ENCODE data around the gene POLR3B.
A peak's percentile ranks its signal among the peaks of the same experiment; 100 is the strongest.
"Not testable (repeated sequence)": the region's sequence is repeated elsewhere in the genome, so short reads cannot be mapped to it uniquely, and the experiment has no call there.

Gene POLR3B

DNA sequence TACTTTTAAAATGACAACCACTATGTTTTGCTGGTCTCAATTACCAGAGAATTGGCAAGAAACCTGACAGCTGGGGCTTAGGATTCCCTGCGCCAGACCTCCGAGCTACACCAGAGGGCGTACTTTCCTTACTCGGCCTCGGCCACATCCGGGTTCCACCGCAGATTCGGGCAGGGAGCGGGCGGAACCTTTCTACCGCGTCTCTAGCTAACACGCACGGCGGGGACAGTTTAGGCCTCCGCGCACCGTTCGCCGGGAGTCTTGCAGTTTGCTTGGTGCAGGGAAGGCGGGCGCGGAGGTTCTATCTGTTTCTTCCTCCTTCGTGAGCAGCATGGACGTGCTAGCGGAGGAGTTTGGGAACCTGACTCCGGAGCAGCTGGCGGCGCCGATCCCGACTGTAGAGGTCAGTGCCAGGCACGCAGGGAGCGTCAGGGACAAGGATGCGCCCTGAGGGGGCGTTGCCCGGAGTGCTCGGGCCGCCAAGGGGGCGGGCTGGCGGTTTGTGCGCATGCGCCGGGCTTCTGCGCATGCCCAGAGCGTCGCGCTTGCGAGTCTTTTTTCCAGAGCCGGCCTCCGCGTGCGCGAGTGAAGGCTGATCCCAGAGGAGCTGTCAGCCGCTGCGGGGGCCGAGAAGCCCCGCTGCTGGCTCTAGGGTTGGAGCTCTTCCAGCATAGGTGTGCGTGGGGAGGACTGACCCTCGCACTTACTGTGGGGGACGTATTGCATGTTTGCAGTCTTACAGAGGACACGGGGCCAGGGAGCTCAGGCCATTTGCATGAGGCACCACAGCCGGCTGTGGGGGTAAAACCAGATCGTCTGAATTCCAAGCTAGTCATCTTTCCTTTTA lies at the start of gene POLR3B:
POLR3B (plus strand) TSS at position 200 of the 847 bp plus-strand sequence; CDS start at position 332, 132 bp downstream.
- peak; percentile 97 for DNase-seq

DNA sequence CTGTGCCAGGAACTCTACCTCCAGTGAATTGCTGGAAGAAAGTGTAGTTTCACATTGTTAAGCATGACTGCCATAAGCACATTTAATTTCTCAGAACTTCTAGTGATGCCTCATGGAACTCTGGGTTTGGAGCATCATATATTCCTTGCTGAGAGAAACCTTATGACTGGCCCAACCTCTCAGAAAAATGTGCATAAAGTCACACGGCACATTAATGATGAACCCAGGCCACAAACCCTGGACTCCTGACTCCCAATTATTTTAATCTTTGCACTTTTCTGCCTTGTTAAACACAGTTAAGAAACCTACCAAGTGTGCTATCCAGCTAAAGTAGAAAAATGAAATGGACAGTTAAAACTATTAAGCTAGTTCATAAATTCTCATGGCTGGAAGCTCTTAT lies 49.4 kb upstream of the POLR3B start:
- DNase-seq = no peak

DNA sequence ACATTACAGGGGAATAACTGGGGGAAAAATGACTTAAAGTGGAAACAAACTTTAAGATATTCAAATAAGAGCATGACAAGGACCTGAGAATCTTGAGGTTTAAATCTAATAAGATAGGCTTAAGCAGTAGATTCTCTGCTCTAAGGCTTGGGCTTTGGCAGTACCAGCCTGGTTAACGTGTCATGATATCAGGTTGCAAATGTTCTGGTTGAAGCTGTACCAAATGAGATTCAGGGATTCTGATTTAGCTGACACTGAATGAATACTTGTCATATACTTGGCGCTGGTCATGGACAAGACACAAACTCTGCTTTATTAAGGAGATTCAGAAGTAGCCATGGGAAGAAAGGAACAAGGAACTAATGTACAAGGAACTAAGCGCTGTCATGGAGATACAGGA lies 48.9 kb upstream of the POLR3B start:
- no peak for DNase-seq

DNA sequence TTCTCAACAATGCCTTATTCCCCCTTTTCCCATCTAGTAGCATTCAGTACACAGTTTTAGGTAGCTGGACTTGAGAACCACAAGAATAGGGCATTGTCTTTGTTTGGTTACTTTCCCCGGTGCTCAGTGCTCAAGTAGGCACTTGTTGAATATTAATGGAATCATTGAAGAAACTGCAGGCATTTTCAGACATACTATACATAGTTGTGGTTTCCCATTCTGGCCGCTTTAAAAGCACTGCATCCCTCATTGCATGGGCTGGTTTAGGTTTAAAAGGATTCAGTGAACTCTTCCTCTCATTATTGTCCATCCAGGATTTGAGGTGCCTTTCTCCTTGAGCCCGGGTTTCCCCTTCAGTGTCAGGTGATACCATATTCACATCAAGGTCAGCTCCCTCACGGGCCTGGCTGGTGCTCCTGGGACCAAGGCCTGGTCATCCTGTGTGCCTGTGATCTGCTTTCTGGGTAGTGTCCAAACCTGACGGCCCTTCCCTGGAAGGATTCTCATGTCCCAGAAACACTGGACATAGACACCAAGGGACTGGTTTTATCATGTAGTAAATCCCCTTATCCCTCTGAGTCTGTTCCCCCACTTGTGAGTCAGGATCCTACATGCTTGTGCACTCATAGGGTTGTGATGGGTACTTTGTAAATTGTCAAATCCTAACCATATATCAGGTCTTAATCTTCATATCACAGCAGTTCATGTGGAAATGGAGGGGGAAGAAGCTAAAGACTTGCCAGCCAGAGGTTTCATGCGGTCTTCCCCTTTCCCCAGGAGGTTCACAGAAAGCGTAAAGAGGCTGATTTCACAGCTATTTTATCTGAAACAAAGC lies 47.7 kb upstream of the POLR3B start:
- DNase-seq = peak; percentile 43

DNA sequence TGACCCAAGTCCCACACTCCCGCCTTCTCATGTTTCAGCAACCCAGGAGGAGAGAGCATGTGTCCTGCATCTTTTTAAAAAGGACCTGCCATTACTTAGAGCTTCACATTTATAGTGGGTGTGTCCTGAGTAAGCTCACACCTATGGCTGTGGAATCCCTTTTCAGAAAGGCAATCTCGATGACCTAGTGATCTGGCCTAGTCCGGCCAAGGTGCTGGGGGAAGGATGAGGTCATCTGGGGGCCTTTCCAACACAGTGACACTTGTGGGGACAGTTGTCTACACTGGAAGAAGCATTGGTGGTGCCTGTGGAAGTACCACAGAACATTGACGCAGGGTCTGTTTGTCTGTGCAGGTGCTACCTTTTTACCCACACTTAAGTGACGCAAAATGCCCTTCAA lies 46.9 kb upstream of the POLR3B start:
- no peak for DNase-seq

DNA sequence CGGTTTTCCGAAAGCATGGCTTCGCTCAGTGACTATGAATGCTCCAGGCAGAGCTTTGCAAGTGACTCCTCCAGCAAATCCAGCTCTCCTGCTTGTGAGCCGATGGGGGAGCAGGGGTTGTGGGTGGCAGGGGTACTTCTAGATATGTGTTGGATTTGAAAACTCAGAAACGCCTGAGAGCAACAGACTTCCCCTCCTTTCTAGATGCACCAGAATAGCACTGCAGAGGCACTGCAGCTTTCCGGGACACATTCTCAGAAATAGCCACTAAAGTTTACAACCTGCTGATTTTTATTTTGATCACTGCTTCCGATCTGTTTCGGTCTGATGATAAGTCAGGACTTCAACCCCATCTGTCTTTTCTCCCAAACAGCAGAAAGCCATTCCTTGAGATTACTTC lies 46.4 kb upstream of the POLR3B start:
- DNase-seq = no peak

DNA sequence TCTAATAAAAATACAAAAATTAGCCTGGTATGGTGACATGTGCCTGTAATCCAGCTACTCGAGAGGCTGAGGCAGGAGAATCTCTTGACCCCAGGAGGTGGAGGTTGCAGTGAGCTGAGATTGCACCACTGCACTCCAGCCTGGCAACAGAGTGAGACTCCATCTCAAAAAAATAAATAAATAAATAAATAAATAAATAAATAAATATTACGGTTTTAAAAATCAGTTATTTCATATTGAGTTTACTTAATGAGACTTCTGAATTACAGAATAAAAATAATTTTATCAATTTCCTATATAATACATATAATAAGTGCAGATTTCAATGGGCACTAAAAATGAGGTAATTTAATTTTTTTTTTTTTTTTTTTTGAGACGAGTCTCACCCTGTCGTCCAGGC lies 44.1 kb upstream of the POLR3B start:
- not testable (repeated sequence) for DNase-seq

DNA sequence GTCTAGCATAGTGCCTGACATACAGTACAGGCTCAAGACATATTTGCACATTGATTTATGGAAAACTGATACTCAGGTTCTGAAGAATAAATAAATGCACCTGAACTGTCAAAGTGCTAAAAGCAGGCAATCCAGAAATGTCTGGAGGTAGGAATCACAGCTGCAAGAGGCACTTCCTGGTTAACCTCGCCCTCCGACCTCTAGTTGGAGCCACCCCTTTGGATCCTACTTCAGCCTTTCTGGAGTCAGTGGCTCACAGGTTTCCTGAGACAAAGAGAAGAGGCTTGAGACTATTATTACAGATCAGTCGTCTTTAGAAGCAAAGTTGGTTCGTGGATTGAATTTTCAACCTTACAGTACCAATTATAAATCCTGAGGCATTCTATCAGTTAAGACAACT lies 42.0 kb upstream of the POLR3B start:
- DNase-seq = no peak

DNA sequence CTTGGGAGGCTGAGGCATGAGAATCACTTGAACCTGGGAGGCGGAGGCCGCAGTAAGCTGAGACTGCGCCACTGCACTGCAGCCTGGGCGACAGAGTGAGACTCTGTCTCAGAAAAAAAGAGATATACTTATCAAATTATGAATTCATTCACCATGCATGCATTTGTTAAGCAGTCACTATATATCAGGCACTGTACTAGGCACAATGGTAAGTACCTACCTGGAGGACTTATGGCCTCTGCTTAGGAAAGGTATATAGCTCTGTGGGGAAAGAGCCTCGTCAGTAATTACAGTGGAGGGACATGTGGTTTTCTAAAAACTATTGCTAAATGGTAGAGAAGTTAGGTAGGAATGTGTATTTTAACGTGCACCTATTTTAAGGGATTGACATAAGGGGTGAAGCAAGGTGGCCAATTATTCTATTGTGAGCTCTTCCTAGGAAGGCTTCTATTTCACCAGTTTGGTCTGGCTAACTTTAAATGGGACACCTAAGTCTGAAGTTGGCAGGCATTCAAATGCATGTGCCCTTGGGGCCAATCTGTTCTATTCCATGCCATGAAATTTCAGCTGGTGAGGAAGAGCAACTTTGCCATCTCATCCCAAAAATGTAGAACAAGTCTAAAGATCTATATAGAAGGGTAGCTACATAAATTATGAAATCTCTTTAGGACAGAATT lies 40.0 kb upstream of the POLR3B start:
- no peak for DNase-seq

DNA sequence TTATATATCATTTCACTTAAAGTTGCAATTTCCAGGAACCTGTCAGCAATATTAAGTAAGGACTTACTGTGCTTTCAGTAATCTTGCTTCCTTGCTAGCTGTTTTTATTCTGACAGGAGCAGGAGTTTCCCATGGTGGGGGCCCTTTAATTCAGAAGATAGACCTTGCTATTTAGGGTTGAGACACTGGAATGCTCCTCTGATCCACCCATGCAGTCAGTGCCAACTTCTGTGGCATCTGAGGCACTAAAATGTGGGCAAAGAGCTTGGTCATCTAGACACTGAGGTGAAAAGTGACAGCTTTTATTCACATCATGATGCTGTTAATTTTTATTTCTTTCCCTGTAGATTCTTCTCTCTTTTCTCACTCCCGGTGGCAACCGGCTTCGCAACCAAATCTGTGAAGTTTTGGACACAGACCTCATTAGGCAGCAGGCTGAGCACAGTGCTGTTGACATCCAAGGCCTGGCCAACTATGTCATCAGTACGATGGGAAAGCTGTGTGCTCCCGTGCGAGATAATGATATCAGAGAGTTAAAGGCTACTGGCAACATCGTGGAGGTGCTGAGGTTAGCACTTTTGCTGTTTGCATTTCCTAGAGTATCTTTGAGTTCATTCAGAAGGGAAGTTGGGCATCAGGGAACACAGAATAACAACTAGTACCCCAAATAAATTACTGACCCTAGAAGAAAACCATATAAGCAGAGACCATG lies 36.3 kb upstream of the POLR3B start:
- no peak for DNase-seq

DNA sequence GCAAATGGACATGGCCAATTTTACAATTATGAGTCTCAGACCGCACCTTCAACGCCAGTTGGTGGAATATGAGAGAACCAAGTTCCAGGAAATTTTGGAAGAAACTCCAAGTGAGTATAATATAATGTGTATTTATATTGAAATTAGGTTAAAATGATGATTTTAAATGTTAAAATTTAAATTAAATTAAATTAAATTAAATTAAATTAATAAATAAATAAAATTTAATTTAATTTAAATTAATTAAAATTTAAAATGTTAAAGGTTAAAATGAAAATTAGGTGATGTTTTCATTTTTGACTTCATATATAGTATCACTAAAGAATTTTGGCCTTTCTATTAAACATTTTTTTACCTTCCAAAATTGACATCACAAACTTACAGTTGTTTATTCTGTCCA lies 34.0 kb upstream of the POLR3B start:
- DNase-seq = no peak

DNA sequence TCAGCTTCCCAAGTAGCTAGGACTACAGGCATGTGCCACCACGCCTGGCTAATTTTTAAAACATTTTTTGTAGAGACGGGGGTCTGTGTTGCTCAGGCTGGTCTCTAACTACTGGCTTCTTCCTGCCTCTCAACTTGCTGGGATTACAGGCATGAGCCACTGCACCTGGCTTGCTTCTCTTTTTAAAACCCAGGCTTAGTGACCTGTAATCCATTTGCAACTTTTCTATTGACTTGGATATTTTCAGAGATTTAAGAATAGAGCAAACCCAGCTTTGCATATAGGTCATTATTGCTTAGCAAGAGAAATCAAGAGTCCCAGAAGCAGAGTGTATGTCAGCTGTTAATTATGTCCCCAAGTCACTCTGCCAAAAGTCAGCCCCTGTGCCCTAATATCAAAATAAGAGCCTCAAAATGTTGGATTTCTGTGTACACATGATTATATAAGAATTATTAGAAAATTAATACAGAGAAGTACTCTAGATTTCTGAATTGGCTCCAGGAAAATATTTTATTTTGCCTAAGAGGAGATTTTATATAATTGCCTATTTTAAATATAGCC lies 30.2 kb upstream of the POLR3B start:
- no peak for DNase-seq

DNA sequence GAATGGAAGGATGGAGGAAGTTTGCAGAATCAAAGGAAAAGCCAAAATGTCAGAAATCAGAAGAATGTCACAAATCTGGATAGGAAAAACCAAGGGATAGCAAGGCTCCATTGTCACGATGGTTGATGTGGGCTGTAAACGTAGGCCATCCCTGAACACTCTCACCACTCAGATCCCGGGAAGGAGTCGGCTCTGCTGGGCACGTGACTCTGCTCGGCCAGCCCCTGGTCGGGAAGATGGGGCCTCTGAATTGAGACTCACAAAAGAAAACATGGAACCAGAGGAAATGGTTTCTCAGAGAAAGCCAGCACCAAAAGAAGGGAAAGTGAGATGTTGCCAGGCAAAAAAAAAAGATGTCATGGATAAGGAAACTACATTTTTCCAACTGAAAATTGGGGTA lies 28.8 kb upstream of the POLR3B start:
- DNase-seq = no peak

DNA sequence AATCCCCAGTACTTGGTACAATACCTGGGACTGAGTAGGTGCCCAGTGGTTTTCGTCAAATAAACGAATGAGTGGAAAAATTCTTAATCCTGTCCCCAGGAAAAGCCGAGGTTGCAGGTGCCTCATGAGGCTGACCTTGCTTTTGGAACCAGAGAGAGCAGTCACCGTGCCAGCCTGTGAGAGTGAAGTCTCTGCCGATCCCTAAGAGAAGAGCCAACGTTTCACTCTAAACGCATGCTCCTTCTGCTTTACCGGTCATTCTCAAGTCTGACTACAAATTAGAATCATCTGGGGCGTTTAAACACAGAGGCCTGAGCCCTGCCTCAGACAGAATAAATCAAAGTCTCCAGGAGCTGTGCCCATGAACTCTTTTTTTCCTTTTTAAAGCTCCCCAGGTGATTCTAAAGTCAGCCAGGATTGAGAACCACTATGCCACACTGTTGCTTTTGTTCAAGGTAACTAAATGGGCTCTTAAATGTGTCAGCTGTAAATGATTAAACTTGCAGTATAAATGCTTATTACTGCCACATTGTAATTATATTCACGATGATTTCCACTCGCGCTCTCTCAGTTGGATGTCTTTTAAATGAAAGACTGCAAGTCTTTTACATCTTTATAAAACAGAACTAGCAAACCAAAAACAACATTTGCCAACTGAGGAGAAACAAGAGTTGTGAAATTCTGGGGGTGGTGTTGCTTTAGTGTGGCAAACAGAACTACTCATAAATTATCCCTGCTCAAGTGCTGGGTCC lies 28.1 kb upstream of the POLR3B start:
- no peak for DNase-seq

DNA sequence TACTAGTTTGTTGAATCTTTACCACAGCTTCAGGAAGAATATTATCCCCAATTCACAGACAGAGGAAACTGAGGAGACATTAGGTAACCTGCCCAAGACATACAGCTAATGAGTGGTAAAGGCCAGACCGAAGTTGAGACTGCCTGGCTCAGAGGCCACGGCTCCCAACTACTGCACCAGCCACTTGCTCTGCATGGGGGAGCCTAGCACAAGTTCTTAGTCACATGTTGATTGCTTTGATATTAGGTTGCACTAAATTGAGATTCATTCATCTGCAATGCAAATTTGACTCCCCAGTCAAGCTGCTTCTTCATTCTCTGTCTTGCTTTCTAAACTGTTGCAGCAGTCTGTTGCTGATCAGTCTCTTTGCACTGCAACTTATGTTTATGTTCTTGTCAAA lies 25.9 kb upstream of the POLR3B start:
- no peak for DNase-seq

DNA sequence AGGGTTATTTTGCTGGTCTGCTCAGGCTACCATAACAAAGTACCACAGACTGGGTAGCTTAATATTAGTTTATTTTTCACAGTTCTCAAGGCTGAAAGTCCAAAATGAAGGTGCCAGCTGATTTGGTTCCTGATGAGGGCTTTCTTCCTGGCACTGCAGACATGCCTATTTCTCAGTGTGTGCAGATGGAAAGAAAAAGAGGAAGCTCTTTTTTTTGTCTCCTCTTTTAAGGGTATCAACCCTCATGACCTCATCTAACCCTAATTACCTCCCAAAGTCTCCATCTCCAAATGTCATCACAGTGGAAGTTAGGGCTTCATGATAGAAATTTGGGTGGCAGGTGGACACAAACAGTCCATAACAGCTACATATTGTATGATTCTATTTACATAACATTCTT lies 25.0 kb upstream of the POLR3B start:
- DNase-seq = no peak

DNA sequence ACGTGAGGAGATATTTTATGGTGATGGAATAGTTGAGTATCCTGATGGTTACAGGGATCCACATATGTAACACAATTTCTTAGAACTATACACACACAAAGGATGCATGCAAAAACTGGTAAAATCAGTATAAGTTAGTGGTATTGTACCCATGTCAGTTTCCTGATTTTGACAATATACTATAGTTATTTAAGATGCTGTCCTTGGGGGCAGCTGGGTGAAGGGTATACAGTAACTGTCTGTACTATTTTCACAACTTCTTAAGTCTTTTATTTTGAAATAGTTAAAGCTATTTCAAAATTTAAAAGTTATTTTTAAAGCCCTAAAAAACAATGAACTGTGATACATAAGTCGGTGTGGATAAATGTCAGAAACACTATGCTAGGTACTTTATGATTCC lies 24.5 kb upstream of the POLR3B start:
- DNase-seq = no peak

DNA sequence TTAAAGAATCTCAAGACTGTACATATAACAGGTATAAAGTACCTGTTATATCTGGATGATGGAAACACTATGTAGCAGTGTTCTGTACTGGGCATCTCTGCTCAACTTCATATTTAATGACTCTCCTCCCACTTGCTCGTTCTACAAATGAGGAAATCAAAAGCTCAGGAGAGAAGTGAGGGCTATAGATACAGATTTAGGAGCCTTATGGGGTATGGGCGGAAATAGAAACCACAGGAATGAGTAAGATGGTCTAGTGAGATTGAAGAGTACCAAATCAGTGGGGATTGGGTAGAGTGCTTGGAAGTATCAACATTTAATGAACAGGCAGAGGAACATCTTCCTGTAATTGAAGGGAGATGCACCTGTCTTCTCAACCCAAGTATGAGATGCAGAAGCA lies 23.8 kb upstream of the POLR3B start:
- DNase-seq = no peak

DNA sequence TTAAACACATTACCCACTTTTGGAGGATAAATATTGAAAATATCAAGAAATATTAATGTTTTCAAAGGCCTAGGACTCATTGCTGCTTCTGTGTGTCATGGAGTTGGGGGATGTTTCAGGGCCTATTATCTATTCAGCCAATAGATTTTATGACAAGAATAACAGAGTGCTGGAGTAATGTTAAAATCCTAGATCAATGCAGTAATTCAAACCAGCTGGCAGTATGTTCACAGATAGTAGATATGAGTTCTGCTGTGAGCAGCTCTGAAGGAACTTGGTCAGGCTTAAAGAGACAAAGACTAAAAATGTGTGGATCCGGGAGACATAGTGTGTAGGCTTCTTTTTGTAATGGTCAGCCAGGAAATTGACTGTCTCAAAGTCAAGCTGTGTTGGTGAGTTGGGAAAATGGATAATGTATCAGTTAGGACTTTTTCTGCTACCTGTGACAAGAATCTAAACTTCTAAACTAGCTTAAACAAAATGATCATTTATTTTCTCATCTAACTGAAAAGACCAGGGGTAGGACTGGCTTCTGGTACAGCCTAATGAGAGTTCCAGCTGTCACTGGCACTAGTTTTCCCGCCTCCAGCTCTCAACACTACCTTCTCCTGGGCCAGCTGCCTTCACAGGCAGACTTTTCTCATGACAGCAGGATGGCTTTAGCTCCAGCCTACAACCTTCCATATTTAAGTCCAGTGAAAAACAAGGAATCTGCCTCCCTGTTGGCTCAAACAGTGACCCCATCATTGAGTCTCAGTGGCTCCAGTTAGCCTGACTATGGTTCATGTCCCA lies 16.3 kb upstream of the POLR3B start:
- no peak for DNase-seq

DNA sequence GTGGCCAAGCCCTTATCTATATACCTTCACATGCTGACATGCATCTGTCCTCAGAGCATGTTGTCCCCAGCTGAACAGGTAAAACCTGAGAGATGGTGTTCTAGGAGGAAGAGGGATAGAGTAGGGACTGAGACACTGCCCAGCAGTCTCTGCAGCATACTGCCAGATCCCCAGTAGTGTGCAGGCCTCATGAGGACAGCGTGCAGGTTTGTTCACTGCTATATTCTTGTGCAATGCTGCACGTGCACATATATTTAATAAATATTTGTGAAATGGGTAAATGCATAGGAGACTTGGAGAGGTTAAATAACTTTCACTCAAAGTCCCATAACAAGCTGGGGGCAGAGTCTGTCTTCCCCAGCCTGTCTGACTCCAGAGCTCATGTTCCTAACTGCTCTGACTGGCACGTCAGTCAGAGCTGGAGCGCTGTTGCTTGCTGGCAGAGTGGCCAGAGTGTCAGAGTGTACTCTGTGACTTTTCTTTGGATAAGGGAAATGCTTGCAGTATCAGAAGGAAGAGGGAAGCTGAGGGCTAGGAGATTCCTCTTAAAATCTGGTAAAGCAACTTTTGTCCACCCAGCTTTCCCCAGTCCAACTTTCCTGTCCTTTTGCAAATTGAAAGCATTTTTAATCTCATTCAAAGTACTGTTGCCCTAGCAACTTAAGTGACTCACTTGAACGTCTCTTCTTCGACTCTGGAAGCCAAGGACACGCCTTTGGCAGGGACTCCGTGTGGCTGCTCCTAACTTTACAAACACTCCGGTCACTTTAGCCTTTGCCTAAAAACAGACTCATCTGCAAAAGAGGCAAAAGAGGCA lies 14.9 kb upstream of the POLR3B start:
- peak; percentile 62 for DNase-seq
